ENCODE measurements around the gene IQSEC1.

DNA sequence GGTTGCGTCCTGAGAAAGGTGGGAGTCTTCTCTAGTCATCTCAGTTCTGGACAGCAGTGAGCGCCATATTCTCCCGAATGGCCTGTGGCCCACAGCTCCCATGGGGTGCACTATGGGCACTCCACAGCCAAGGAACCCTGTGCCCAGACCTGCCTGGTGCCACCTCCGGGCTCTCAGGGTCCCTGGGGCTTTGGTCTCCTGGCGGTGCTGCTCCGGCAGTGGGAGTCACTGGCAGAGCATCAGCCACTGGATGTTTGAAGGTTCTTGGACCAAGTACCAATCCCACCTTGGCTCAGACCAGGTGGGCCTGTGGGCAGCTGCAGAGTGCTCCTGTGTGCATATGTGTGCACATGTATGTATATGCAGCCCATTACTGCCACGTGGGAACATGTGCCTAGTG, 163.5 kb downstream of the IQSEC1 start:
- TF ChIP-seq CTCF (IDR thresholded peaks at IDR 0.05) (no peak), POLR2A (IDR thresholded peaks at IDR 0.05) (no peak)

All from lower leg skin (tissue), 3 donors.